Measurements from ENCODE around the gene CD2AP. TPM values are rescaled to one million over a fixed set of nuclear protein-coding genes. Genes with fewer than 3 reads are reported as not detected.

The CD2AP gene
- total and polyA plus RNA-seq, 2 of the 8 experiments (the other 6 are each of a cell fraction or from before 2014, with no cell fraction given) = 8.6 to 75.6 TPM

DNA sequence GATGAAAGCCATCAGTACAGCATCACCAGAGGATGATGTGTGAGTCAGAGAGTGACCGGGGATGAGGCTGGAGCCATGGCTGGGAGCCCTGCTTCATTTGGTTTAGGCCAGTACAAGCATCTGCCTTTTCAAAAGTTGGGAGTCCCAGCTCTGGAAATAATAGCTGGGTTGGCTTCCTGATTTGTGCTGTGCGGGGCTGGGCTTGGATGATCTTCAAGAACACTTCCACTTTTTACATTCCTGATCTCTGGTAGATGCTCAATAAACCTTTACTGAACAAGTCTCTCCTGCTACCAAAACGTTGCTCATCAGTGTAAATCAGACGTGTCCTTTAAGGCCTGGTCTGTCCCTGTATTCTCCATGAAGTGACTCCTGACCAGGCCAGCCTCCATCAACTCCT, 176.7 kb downstream of the CD2AP start (continued):
- TF ChIP-seq, protein P1, sequence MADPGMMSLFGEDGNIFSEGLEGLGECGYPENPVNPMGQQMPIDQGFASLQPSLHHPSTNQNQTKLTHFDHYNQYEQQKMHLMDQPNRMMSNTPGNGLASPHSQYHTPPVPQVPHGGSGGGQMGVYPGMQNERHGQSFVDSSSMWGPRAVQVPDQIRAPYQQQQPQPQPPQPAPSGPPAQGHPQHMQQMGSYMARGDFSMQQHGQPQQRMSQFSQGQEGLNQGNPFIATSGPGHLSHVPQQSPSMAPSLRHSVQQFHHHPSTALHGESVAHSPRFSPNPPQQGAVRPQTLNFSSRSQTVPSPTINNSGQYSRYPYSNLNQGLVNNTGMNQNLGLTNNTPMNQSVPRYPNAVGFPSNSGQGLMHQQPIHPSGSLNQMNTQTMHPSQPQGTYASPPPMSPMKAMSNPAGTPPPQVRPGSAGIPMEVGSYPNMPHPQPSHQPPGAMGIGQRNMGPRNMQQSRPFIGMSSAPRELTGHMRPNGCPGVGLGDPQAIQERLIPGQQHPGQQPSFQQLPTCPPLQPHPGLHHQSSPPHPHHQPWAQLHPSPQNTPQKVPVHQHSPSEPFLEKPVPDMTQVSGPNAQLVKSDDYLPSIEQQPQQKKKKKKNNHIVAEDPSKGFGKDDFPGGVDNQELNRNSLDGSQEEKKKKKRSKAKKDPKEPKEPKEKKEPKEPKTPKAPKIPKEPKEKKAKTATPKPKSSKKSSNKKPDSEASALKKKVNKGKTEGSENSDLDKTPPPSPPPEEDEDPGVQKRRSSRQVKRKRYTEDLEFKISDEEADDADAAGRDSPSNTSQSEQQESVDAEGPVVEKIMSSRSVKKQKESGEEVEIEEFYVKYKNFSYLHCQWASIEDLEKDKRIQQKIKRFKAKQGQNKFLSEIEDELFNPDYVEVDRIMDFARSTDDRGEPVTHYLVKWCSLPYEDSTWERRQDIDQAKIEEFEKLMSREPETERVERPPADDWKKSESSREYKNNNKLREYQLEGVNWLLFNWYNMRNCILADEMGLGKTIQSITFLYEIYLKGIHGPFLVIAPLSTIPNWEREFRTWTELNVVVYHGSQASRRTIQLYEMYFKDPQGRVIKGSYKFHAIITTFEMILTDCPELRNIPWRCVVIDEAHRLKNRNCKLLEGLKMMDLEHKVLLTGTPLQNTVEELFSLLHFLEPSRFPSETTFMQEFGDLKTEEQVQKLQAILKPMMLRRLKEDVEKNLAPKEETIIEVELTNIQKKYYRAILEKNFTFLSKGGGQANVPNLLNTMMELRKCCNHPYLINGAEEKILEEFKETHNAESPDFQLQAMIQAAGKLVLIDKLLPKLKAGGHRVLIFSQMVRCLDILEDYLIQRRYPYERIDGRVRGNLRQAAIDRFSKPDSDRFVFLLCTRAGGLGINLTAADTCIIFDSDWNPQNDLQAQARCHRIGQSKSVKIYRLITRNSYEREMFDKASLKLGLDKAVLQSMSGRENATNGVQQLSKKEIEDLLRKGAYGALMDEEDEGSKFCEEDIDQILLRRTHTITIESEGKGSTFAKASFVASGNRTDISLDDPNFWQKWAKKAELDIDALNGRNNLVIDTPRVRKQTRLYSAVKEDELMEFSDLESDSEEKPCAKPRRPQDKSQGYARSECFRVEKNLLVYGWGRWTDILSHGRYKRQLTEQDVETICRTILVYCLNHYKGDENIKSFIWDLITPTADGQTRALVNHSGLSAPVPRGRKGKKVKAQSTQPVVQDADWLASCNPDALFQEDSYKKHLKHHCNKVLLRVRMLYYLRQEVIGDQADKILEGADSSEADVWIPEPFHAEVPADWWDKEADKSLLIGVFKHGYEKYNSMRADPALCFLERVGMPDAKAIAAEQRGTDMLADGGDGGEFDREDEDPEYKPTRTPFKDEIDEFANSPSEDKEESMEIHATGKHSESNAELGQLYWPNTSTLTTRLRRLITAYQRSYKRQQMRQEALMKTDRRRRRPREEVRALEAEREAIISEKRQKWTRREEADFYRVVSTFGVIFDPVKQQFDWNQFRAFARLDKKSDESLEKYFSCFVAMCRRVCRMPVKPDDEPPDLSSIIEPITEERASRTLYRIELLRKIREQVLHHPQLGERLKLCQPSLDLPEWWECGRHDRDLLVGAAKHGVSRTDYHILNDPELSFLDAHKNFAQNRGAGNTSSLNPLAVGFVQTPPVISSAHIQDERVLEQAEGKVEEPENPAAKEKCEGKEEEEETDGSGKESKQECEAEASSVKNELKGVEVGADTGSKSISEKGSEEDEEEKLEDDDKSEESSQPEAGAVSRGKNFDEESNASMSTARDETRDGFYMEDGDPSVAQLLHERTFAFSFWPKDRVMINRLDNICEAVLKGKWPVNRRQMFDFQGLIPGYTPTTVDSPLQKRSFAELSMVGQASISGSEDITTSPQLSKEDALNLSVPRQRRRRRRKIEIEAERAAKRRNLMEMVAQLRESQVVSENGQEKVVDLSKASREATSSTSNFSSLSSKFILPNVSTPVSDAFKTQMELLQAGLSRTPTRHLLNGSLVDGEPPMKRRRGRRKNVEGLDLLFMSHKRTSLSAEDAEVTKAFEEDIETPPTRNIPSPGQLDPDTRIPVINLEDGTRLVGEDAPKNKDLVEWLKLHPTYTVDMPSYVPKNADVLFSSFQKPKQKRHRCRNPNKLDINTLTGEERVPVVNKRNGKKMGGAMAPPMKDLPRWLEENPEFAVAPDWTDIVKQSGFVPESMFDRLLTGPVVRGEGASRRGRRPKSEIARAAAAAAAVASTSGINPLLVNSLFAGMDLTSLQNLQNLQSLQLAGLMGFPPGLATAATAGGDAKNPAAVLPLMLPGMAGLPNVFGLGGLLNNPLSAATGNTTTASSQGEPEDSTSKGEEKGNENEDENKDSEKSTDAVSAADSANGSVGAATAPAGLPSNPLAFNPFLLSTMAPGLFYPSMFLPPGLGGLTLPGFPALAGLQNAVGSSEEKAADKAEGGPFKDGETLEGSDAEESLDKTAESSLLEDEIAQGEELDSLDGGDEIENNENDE (IDR thresholded peaks at IDR 0.05; ENCODE audit: insufficient replicate concordance, low read length) = no peak
- TF ChIP-seq POLR2A (IDR thresholded peaks at IDR 0.05; ENCODE audit: control extremely low read depth in 1 of 2, low read depth in 2 of 2, low read length in 2 of 2) (no peak), TEAD4 (IDR thresholded peaks at IDR 0.05; ENCODE audit: low read depth, low read length) (no peak), TAF1 (IDR thresholded peaks at IDR 0.05; ENCODE audit: low read depth, low read length) (no peak), TCF12 (IDR thresholded peaks at IDR 0.05; ENCODE audit: low read depth, low read length) (no peak), PHF8 (conservative IDR thresholded peaks at IDR 0.05; ENCODE audit: low read depth, low read length) (no peak), CHD1 (IDR thresholded peaks at IDR 0.05; ENCODE audit: low read depth, low read length) (no peak)
